HG03571 (cell line): Measurements from ENCODE around the gene RALGAPA2.

Experiments
- ATAC-seq: cut with Tn5 transposase; IDR thresholded peaks from one replicate; pipeline ENCODE4 v1.9.1; 2021; ENCODE audit not compliant: unreplicated experiment

The RALGAPA2 gene

DNA sequence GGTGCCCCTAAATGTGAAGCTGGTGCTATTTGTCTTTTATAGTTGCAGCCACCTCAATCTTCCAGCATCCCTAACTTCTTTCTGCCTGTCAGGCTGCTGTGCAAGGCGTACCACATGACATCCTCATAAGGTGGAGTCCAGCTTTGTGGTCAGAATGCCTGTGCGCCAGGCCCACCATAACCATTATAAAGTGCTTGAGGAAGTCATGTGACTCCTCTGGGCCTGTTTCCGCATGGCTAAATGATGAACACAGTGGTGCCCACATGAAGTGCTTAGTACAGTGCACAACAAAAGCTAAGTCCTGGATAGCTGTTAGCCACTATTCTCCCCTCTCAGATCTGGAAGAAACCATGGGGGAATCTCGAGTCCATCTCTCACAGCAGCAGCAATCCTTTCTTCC lies 268.9 kb downstream of the RALGAPA2 start:
- ATAC-seq, result no peak

GRCh38 chr20:20442466-20442865 lies 270.0 kb downstream of the RALGAPA2 start:
- ATAC-seq, result no peak

- no peak for ATAC-seq
Measured at GRCh38 chr20:20440886-20441658, 271.4 kb downstream of the RALGAPA2 start.

- no peak for ATAC-seq
Measured at GRCh38 chr20:20440481-20440880, 272.0 kb downstream of the RALGAPA2 start.

- no peak for ATAC-seq
Measured at GRCh38 chr20:20439602-20440190, 272.7 kb downstream of the RALGAPA2 start.

DNA sequence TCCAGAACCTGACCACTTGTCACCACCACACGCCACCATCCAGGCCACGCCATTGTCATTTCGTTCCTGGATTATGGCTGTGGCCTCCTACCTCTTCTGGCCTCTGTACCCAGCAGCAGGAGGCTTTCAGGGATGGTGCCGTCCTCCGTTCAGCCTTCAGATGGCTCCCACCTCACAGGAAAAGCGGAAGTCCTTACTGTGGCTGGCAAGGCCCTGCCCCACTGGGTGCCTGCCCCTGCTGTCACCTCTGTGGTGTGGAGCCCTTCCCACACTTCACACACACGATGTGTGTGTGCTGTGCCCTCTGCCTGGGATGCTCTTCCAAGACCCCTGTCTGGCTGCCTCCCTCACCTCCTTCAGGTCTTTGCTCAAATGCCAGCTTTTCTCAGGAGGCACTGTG lies 275.1 kb downstream of the RALGAPA2 start:
- no peak for ATAC-seq

- no peak for ATAC-seq
Measured at GRCh38 chr20:20436689-20437088, 275.8 kb downstream of the RALGAPA2 start.

DNA sequence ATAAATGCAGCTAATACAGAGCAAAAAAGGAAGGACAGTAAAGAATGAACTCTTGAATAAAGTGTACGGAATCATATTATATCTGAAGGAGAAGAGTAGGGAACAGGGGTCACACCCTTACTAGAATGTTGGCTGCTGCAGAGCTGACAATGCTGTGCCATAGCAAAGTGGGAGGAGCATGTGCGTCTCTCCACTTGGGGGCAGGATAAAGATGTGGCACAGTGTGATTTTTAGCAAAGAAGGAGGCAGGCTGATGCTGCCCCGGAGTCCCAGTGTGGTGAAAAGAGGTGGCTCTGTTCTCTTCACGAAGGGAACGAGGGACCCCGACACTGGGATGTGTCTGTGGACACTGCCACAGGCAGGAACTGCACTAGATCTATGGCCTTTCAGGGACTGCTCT lies 277.0 kb downstream of the RALGAPA2 start:
- no peak for ATAC-seq

- no peak for ATAC-seq
Measured at GRCh38 chr20:20432618-20433286, 279.7 kb downstream of the RALGAPA2 start.

DNA sequence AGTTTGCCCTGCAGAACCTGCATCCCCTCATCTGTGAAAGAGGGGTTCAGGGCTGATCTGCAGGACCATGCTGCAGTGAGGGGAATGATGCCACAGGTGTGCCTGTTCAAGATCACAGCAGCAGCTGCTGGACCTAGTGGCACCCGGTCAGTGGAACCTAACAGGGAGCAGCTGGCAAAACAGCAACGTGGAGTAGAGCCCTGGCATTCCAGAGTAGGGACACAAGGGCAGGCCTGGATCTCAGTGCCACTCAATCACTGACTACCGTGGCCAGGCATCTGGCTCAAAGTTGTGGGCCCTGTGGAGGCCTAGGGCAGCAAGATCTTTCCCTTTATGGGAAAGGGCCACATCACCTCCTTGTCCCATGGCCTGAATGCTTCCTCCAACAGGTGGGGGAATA lies 282.4 kb downstream of the RALGAPA2 start:
- ATAC-seq, result no peak

DNA sequence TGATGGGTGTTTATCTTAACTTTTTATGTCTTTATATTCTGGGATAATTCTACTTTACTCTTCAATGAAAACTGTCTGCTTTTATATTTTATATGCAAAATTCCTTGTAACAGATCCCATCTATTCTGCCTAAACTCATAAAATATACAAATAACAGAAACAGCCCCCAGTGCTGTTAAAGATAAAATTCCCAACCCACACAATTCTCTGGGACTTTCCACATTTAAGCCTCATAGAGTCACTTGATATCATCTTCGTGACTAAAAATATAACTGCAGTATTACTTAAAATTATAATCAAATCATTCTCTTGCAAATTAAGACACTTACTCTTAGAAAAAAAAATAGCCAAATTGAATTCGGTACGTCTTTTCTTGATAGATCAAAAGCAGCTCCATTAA lies 284.4 kb downstream of the RALGAPA2 start:
- ATAC-seq, result no peak

- ATAC-seq, result no peak
Measured at GRCh38 chr20:20427227-20427864, 285.1 kb downstream of the RALGAPA2 start.

DNA sequence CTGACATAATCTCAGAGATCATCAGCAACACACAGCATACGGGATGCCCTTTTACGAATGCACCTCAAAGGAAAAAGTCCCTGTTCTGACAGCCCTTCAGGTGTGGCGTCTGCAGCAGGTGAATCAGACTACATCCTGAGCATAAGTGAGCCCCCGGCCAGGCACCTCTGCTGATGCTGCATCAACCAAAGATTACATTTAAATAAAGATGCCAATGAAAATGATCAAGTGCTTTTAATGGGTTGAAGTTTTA lies 285.9 kb downstream of the RALGAPA2 start:
- no peak for ATAC-seq

DNA sequence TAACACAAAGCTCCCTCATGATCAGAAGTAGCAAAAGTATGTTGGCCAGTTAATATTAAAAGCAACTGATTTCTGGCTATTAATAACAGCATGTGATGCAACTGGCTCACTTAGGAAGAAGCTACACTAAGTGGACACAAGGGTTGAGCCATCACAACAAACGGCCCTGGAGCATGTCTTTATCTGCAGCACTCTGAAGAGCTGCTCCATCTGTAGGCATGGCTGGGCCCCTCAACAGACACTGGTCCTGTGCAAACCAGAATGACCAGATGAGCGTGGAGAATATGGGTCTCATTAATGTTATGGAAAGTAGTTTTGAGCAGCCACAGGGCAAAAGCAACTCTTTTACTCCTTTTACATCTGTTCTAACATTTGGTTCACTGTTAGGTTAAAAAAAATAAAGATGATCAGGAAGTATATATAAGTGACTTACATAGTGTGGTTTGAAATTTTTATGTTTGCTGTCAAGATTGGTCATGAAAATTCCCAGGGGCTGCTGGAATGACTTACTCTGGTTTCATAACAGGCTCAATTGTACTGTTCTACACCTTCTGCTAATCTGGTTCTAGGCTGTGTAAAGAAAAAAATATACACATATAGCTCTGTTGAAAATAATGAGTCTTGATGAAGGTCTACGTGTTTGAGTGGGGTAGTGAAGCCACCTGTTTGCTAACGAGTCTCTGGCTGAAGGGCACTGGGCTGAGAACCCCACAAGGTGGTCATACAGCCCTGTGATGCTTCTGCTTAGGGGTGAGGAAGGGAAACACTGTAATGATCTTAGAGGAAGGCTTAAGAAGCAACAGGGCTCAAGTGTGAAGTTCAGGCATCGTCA lies 286.4 kb downstream of the RALGAPA2 start:
- no peak for ATAC-seq

GRCh38 chr20:20423117-20423516 lies 289.3 kb downstream of the RALGAPA2 start:
- no peak for ATAC-seq

DNA sequence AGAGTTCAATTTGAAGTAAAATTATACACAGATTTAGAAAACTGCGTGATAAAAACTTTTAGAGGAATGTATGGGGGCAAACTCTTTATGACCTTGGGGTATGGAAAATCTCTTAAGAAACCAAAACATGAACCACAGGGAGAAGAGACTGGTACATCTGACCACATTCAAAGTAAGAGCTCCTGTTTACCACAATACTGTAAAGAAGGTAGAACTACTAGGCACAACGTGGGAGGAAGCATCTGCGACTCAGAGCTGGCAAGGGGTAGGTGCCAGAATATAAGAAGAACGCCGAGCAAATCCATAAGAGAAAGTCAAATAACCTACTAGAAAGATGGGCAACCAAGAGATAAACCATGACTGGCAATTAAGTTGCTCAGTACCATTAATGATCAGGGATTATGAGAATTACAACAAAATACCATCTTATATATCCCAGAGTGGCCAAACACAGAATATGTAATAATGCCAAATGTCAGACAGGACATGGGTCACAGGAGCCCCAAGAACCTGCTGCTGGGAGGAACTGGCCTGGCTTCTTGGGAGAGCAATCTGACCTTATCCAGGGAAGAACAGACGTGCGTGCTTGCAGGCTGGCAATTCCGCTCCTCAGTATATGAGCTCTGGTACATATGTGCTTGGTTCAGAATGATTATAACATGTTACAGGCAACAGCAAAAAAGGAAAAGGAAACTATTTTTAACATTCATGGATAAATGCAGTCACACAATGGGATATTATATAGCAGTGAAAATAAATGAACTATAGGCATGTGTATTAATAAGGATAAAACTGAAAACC lies 294.4 kb downstream of the RALGAPA2 start:
- ATAC-seq, result no peak

DNA sequence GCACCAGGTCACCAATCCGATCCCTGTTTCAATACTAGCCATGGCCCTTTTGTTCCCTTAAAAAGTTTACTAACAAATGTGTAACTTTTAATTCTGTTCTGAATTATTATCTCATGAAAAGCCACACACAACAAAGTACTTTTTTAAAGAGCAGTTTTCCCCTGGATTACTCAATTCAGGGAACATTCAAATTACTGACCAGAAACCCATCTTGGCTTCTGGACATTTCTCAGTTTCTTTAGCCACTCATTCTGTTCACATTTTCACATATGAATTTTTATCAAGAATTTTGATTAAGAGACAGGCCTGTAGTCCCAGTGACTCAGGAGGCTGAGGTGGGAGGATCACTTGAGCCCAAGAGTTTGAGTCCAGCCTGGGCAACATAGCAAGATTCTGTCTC lies 297.1 kb downstream of the RALGAPA2 start:
- no peak for ATAC-seq

DNA sequence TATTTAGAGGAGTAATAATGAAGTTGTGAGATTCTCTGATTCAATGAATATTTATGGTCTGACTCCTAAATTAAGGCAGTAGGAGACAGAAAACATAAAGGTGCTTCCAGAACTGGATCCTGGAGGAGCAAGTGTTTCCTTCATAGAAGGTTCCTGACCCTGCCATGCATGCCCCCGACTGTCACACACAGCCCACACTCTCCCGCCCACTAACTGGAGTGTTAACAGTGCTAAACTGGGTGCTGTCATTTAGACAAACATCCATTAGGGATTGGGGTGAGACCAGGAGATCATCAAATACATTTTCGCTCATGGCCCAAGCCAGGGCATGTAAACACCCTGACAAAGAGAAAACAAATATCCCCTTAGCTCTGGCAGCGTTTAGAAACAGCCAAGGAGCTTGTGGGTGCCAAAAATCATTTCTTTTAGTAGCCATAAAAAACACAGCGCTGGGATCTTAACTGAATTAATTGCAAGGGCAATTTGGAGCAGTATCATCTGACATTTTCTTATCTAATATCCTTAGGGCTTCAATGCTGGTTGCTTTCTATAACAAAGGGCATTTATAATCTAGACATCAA lies 297.7 kb downstream of the RALGAPA2 start:
- ATAC-seq, result no peak

DNA sequence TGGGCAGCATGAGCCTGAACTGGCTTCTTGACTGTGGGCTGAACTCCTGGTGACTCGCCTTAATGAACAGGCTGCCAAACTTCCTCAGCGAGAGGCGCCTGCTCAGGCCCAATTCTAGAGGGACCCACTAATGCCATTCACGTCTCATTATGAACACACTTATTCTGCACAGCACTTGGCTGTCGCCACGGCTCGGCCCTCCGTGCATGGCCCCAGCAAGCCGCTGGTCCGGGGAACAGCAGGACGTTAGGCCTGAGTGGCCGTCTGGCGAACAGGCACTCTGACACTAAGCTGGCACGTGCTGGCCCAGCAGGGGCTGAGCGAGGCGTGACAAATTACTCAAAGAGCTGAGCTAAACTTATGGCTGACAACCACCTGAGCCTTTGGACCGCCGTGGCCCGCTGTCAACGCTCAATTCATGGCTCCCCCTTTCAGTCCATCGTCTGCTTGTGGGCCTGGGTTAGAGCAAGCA lies 298.6 kb downstream of the RALGAPA2 start:
- no peak for ATAC-seq

- ATAC-seq, result no peak
Measured at GRCh38 chr20:20412750-20413149, 299.7 kb downstream of the RALGAPA2 start.
